ENCODE data around the gene GNL2.

GRCh38 chr1:37575692-37576091 is 20.0 kb downstream of the GNL2 start:
- TF ChIP-seq EZH2 (IDR thresholded peaks at IDR 0.05; ENCODE audit: insufficient read depth, poor library complexity, severe bottlenecking) (no peak), EZH2phosphoT487 (IDR thresholded peaks at IDR 0.05; ENCODE audit: insufficient read depth, low read depth) (no peak)

Data from GM23248 (cell line).